SU-DHL-6 (cell line): ENCODE measurements around the gene IL1RN.

ENCODE experiments used
- H2AFZ ChIP-seq: fragments of 200-600 bp; sonication (generic); 2 replicates; pipeline ENCODE4 v1.6.1; 2014; ENCODE audit warnings: low read depth, mild to moderate bottlenecking, moderate library complexity, mixed read lengths, antibody characterized with exemption, low read length; ENCODE audit not compliant: severe bottlenecking
- H3F3A ChIP-seq: fragments of 200-600 bp; shearing (Covaris generic); 2 replicates; pipeline ENCODE4 v1.6.0; 2016; ENCODE audit warnings: antibody characterized with exemption, mild to moderate bottlenecking; ENCODE audit not compliant: insufficient read depth
- H3K27ac ChIP-seq: fragments of 200-600 bp; sonication (generic); 2 replicates; pipeline ENCODE4 v1.5.1; 2016; ENCODE audit warnings: low read depth, mild to moderate bottlenecking, low read length, moderate library complexity, mixed read lengths
- H3K27me3 ChIP-seq: fragments of 200-600 bp; sonication (generic), shearing (Covaris generic); 2 replicates; pipeline ENCODE4 v1.6.0; 2014; ENCODE audit warnings: mild to moderate bottlenecking, low read length
- H3K36me3 ChIP-seq: fragments of 200-600 bp; sonication (generic); 2 replicates; pipeline ENCODE4 v1.6.1; 2014; ENCODE audit warnings: mild to moderate bottlenecking, low read length, mixed read lengths
- H3K4me2 ChIP-seq: fragments of 300-600, 200-600 bp; shearing (Covaris generic), sonication (generic); 2 replicates; pipeline ENCODE4 v1.6.0; 2014; ENCODE audit warnings: low read length, low read depth, mild to moderate bottlenecking; ENCODE audit not compliant: poor library complexity, severe bottlenecking
- H3K4me3 ChIP-seq: fragments of 200-600 bp; sonication (generic); 2 replicates; pipeline ENCODE4 v1.5.1; 2014; ENCODE audit warnings: antibody characterized with exemption, low read length, mild to moderate bottlenecking, mixed read lengths; ENCODE audit not compliant: insufficient read depth, poor library complexity, severe bottlenecking
- H3K79me2 ChIP-seq: fragments of 200-600 bp; sonication (generic); 2 replicates; pipeline ENCODE4 v1.6.1; 2014; ENCODE audit warnings: mild to moderate bottlenecking, low read length, moderate library complexity; ENCODE audit not compliant: insufficient read depth
- H3K9ac ChIP-seq: fragments of 200-600 bp; sonication (generic); 2 replicates; pipeline ENCODE4 v1.7.0; 2014; ENCODE audit warnings: mild to moderate bottlenecking, low read length
- H3K9me2 ChIP-seq: fragments of 200-600 bp; sonication (generic); replicated peaks from 2 replicates; pipeline ENCODE4 v1.6.1; 2014; ENCODE audit warnings: low read length; ENCODE audit not compliant: insufficient read depth
- H3K9me3 ChIP-seq: fragments of 200-600 bp; sonication (generic); 2 replicates; pipeline ENCODE4 v1.6.1; 2014; ENCODE audit warnings: low read length, mixed read lengths; ENCODE audit not compliant: insufficient read depth
- H4K20me1 ChIP-seq: fragments of 200-600 bp; sonication (generic); 2 replicates; pipeline ENCODE4 v1.6.1; 2014; ENCODE audit warnings: low read depth, mild to moderate bottlenecking, antibody characterized with exemption, low read length, moderate library complexity, mixed read lengths
- EZH2phosphoT487 ChIP-seq: fragments of 200-600 bp; sonication (generic), shearing (Covaris generic); conservative IDR thresholded peaks from 2 replicates; pipeline ENCODE4 v1.6.1; 2018; ENCODE audit warnings: mild to moderate bottlenecking, antibody characterized with exemption, low read length, moderate library complexity, mixed read lengths
- TF ChIP-seq, protein P1 (sequence below): fragments of 200-600 bp; sonication (generic); IDR thresholded peaks from one replicate; pipeline ENCODE4 v1.5.1; 2017; ENCODE audit warnings: antibody characterized with exemption, mild to moderate bottlenecking, low read length, moderate library complexity; ENCODE audit not compliant: insufficient read depth, poor library complexity, severe bottlenecking

Gene IL1RN, protein sequence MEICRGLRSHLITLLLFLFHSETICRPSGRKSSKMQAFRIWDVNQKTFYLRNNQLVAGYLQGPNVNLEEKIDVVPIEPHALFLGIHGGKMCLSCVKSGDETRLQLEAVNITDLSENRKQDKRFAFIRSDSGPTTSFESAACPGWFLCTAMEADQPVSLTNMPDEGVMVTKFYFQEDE

DNA sequence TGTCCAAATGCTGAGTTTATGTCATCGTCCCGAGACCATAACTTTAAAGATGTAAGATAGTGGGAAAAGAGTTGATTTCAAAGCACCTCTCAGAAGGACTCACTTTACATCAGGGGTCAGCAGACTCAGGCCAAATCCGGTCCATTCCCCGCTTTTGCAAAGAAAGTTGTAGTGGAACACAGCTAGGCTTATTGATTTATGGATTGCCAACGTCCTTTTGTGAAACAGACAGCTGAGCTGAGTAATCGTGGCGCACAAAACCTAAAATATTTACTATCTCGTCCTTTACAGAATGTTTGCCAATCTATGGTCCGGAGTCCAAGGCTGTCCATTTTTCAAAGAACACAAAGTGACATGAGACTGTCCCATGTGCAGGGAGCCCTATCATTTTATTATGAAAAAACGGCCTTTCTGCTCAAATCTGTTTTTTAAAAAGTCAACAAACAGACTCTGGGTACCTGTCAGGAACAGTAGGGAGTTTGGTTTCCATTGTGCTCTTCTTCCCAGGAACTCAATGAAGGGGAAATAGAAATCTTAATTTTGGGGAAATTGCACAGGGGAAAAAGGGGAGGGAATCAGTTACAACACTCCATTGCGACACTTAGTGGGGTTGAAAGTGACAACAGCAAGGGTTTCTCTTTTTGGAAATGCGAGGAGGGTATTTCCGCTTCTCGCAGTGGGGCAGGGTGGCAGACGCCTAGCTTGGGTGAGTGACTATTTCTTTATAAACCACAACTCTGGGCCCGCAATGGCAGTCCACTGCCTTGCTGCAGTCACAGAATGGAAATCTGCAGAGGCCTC is at the start of gene IL1RN:
Gene IL1RN (plus strand): TSS at position 754 of the 801 bp plus-strand sequence. CDS start 27 bp downstream, at position 781.
- Histone ChIP-seq H3K9ac (no peak within 1 kb of the TSS), H3K79me2 (no peaks in the 10 kb centered on the region), H3K27ac (no peak within 1 kb of the TSS), H3K27me3 (no peaks in the 10 kb centered on the region), H3F3A (no peaks in the 10 kb centered on the region), H3K9me2 (no peaks in the 10 kb centered on the region), H3K9me3 (no peaks in the 10 kb centered on the region), H3K4me3 (no peak within 1 kb of the TSS), H4K20me1 (no peaks in the 10 kb centered on the region), H3K4me2 (no peak within 1 kb of the TSS), H2AFZ (no peak within 1 kb of the TSS), H3K36me3 (no peaks in the 10 kb centered on the region)
- TF ChIP-seq EZH2phosphoT487 = no peak
- TF ChIP-seq, protein P1, sequence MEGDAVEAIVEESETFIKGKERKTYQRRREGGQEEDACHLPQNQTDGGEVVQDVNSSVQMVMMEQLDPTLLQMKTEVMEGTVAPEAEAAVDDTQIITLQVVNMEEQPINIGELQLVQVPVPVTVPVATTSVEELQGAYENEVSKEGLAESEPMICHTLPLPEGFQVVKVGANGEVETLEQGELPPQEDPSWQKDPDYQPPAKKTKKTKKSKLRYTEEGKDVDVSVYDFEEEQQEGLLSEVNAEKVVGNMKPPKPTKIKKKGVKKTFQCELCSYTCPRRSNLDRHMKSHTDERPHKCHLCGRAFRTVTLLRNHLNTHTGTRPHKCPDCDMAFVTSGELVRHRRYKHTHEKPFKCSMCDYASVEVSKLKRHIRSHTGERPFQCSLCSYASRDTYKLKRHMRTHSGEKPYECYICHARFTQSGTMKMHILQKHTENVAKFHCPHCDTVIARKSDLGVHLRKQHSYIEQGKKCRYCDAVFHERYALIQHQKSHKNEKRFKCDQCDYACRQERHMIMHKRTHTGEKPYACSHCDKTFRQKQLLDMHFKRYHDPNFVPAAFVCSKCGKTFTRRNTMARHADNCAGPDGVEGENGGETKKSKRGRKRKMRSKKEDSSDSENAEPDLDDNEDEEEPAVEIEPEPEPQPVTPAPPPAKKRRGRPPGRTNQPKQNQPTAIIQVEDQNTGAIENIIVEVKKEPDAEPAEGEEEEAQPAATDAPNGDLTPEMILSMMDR = no peak

DNA sequence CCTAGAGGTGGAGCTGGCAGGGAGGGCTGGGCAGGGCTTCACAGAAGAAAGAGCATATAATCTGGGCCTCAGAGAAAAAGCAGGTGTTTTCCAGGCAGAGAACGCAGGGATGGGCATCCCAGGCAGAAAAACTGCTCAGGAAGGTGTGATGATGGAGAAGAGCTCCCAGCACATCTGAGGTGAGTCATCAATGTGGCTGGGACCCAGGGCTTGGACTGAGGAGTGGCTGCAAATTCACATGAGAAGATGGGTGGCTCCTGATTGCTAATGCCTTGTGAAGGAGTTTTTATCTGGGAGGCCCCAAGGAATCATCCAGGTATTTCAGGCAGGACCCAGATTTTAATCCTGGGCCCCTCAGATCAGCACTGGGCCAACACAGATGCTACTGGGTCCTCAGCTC is 49.5 kb upstream of the IL1RN start:
- H3K4me3 ChIP-seq = no peak overlapping the region
- no peak overlapping the region for H2AFZ ChIP-seq
- H3K79me2 ChIP-seq = no peaks in the 10 kb centered on the region
- H3K4me2 ChIP-seq = no peak overlapping the region
- no peaks in the 10 kb centered on the region for H3K9me2 ChIP-seq
- H3K9ac ChIP-seq = no peak overlapping the region
- H3K9me3 ChIP-seq = no peaks in the 10 kb centered on the region
- H4K20me1 ChIP-seq = no peaks in the 10 kb centered on the region
- H3K36me3 ChIP-seq = no peaks in the 10 kb centered on the region
- no peaks in the 10 kb centered on the region for H3F3A ChIP-seq
- TF ChIP-seq, protein P1 = no peak
- TF ChIP-seq EZH2phosphoT487 = no peak
- H3K27me3 ChIP-seq = no peaks in the 10 kb centered on the region
- H3K27ac ChIP-seq = no peak overlapping the region

DNA sequence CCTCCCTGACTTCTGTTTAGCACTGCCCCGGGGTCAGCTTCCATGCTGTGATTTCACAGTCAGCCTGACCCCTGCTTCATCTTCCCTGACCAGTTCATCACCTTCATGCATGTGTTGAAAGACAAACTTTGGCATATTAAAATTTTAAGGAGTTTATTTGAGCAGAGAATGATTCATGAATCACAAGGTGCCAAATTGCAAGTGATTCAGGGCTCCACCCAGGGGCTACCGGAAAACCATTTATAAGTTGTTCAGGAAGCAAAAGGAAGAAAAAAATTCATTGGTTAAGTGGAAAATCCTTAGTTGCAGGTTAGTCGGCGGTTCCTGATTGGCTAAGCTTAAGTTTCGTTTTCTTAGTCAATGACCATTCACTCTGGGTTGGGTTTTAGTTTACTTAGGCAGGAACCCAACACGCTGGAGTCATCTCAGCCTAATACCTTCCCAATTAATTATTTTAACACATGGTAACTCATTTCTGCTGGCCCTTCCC is 49.0 kb upstream of the IL1RN start:
- Histone ChIP-seq H3F3A (no peaks in the 10 kb centered on the region), H3K36me3 (no peaks in the 10 kb centered on the region), H3K27ac (no peak overlapping the region), H3K9me2 (no peaks in the 10 kb centered on the region), H3K9ac (no peak overlapping the region), H3K27me3 (no peaks in the 10 kb centered on the region), H3K4me3 (no peak overlapping the region), H3K79me2 (no peaks in the 10 kb centered on the region), H3K4me2 (no peak overlapping the region), H2AFZ (no peak overlapping the region), H4K20me1 (no peaks in the 10 kb centered on the region), H3K9me3 (no peaks in the 10 kb centered on the region)
- no peak for TF ChIP-seq EZH2phosphoT487

DNA sequence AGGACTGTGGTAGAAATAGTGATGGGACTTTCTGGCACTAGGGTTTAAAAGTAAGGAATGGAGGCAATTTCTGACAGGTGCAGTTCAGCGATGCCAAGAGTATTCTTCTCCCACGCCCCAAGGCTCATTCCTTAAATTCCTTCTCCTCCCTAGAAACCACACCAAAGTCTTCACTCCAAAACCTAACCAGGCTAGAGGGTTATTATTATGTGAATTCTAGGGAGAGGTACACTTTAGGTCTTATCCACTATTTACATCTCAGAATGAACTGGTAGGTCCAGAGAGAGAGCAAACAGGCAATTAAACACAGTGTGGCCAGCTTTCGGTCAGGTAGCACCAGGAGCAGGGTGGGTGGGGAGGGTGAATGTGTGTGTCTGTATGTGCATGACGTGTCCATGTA is 48.3 kb upstream of the IL1RN start:
- H3K27ac ChIP-seq = no peak overlapping the region
- no peak for TF ChIP-seq EZH2phosphoT487
- TF ChIP-seq, protein P1 = no peak

More for the DNA sequence above, 48.3 kb upstream of the IL1RN start:
- Histone ChIP-seq H3K9me2 (no peaks in the 10 kb centered on the region), H3F3A (no peaks in the 10 kb centered on the region), H4K20me1 (no peaks in the 10 kb centered on the region), H3K4me2 (no peak overlapping the region), H3K27me3 (no peaks in the 10 kb centered on the region), H3K4me3 (no peak overlapping the region), H3K79me2 (no peaks in the 10 kb centered on the region), H2AFZ (no peak overlapping the region), H3K9me3 (no peaks in the 10 kb centered on the region), H3K36me3 (no peaks in the 10 kb centered on the region), H3K9ac (no peak overlapping the region)
